ENCODE data around the gene ADAMTS8. TPM values are rescaled to one million over a fixed set of nuclear protein-coding genes. Genes with fewer than 3 reads are reported as not detected.

The ADAMTS8 gene
- total and polyA plus RNA-seq, 10 of the 15 experiments (the other 5 are each of a cell fraction or from before 2014, with no cell fraction given): not detected

- ChIA-PET POLR2A (no interaction called here), CTCF (interaction anchor here (1.1 to 8.2 kb wide), 8 partner anchors 17 to 481 kb away, joined by 3 to 295 read pairs (median 6); partner anchors contain the start of gene SNX19), SMC1A (ENCODE audit: uncharacterized antibody, unreplicated experiment) (interaction anchor here (0.6 to 9.8 kb wide), 4 partner anchors 79 to 459 kb away, joined by 3 to 177 read pairs (median 5); no protein-coding TSS in a partner anchor), RAD21 (ENCODE audit: unreplicated experiment) (interaction anchor here (1.5 to 7.3 kb wide), 4 partner anchors 223 to 425 kb away, joined by 3 to 132 read pairs (median 5); no protein-coding TSS in a partner anchor)
- in situ Hi-C loops (cut with MboI): loop anchor here (10.0 kb wide), 1 partner anchor 429 kb away; no protein-coding TSS in a partner anchor
- no peaks in the 10 kb centered on the region for H3K4me1 ChIP-seq (ENCODE audit: control insufficient read depth, insufficient read depth, low read length)
- DNase-seq (ENCODE audit: low read depth, low spot score) (no peak), FAIRE-seq (no peak), ATAC-seq (no peak)
- BruUV-seq (replicated peaks): no TSS peak
- 17% methylated on average over 4 of the region's 4 CpGs for WGBS (ENCODE audit: insufficient coverage, insufficient replicate concordance, low lambda C conversion rate, missing lambda C conversion rate)
- H4K20me1 ChIP-seq (ENCODE audit: control insufficient read depth, insufficient read depth): no peaks in the 10 kb centered on the region; the same call in 1 of the 2 replicates
- TF ChIP-seq CHD1 (IDR thresholded peaks at IDR 0.05; ENCODE audit: low read depth, low read length) (no peak), MTA2 (IDR thresholded peaks at IDR 0.05; ENCODE audit: low read depth) (no peak), EED (IDR thresholded peaks at IDR 0.05; ENCODE audit: low read depth) (no peak), EGR1 (IDR thresholded peaks at IDR 0.05; ENCODE audit: borderline replicate concordance in 1 of 2, low read depth in 2 of 2, low read length in 2 of 2) (no peak), SUPT20H (IDR thresholded peaks at IDR 0.05; ENCODE audit: borderline replicate concordance, control insufficient read depth, low read depth, low read length) (no peak), SMC3 (IDR thresholded peaks at IDR 0.05; ENCODE audit: borderline replicate concordance, low read length) (no peak), HDAC6 (IDR thresholded peaks at IDR 0.05; ENCODE audit: unreplicated experiment) (no peak), RCOR1 (conservative IDR thresholded peaks at IDR 0.05; ENCODE audit: low read depth, low read length) (no peak), ZBED1 (IDR thresholded peaks at IDR 0.05; ENCODE audit: borderline replicate concordance) (no peak), IKZF2 (IDR thresholded peaks at IDR 0.05) (no peak), KLF5 (IDR thresholded peaks at IDR 0.05; ENCODE audit: partially characterized antibody) (no peak), NFIC (IDR thresholded peaks at IDR 0.05; ENCODE audit: low read depth, low read length) (no peak), TBL1XR1 (IDR thresholded peaks at IDR 0.05; ENCODE audit: low read depth, low read length) (no peak), TAF1 (IDR thresholded peaks at IDR 0.05; ENCODE audit: borderline replicate concordance, low read depth, low read length) (no peak)
- TF ChIP-seq, protein P1, sequence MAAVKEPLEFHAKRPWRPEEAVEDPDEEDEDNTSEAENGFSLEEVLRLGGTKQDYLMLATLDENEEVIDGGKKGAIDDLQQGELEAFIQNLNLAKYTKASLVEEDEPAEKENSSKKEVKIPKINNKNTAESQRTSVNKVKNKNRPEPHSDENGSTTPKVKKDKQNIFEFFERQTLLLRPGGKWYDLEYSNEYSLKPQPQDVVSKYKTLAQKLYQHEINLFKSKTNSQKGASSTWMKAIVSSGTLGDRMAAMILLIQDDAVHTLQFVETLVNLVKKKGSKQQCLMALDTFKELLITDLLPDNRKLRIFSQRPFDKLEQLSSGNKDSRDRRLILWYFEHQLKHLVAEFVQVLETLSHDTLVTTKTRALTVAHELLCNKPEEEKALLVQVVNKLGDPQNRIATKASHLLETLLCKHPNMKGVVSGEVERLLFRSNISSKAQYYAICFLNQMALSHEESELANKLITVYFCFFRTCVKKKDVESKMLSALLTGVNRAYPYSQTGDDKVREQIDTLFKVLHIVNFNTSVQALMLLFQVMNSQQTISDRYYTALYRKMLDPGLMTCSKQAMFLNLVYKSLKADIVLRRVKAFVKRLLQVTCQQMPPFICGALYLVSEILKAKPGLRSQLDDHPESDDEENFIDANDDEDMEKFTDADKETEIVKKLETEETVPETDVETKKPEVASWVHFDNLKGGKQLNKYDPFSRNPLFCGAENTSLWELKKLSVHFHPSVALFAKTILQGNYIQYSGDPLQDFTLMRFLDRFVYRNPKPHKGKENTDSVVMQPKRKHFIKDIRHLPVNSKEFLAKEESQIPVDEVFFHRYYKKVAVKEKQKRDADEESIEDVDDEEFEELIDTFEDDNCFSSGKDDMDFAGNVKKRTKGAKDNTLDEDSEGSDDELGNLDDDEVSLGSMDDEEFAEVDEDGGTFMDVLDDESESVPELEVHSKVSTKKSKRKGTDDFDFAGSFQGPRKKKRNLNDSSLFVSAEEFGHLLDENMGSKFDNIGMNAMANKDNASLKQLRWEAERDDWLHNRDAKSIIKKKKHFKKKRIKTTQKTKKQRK (IDR thresholded peaks at IDR 0.05; ENCODE audit: low read depth, low read length): no peak
- TF ChIP-seq, protein P2, sequence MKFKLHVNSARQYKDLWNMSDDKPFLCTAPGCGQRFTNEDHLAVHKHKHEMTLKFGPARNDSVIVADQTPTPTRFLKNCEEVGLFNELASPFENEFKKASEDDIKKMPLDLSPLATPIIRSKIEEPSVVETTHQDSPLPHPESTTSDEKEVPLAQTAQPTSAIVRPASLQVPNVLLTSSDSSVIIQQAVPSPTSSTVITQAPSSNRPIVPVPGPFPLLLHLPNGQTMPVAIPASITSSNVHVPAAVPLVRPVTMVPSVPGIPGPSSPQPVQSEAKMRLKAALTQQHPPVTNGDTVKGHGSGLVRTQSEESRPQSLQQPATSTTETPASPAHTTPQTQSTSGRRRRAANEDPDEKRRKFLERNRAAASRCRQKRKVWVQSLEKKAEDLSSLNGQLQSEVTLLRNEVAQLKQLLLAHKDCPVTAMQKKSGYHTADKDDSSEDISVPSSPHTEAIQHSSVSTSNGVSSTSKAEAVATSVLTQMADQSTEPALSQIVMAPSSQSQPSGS (IDR thresholded peaks at IDR 0.05; ENCODE audit: low read length): no peak
- TF ChIP-seq, protein P3, sequence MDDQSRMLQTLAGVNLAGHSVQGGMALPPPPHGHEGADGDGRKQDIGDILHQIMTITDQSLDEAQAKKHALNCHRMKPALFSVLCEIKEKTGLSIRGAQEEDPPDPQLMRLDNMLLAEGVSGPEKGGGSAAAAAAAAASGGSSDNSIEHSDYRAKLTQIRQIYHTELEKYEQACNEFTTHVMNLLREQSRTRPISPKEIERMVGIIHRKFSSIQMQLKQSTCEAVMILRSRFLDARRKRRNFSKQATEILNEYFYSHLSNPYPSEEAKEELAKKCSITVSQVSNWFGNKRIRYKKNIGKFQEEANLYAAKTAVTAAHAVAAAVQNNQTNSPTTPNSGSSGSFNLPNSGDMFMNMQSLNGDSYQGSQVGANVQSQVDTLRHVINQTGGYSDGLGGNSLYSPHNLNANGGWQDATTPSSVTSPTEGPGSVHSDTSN (IDR thresholded peaks at IDR 0.05; ENCODE audit: insufficient replicate concordance, low read depth, low read length): no peak
- no peaks in the 10 kb centered on the region for H3K9me3 ChIP-seq (replicated peaks; ENCODE audit: control insufficient read depth, insufficient read depth, low read length)
- H3K4me3 ChIP-seq: no peak overlapping the region
- H3K36me3 ChIP-seq (ENCODE audit: control insufficient read depth in 2 of 2, insufficient read depth in 2 of 2, low read length in 1 of 2): no peaks in the 10 kb centered on the region
- H3K9ac ChIP-seq (ENCODE audit: control insufficient read depth, insufficient read depth, low read length): no peak overlapping the region
- no peak overlapping the region for H3K4me2 ChIP-seq (ENCODE audit: control insufficient read depth, insufficient read depth)
- no peak overlapping the region for H2AFZ ChIP-seq (ENCODE audit: control insufficient read depth, low read depth, low read length)
- no peaks in the 10 kb centered on the region for H3K79me2 ChIP-seq (ENCODE audit: control insufficient read depth, insufficient read depth, low read length)
- H3K27me3 ChIP-seq (replicated peaks in 1 of 2; ENCODE audit: control insufficient read depth in 2 of 2, insufficient read depth in 2 of 2, low read length in 1 of 2): peaks cover 0 to 2% of the 10 kb centered on the region in 2 experiments; a peak in 2 of 4 replicates
- intact Hi-C loops (cut with micrococcal nuclease; ENCODE audit: unreplicated experiment): loop anchor here (1.0 to 10.0 kb wide), 3 partner anchors 249 to 427 kb away; no protein-coding TSS in a partner anchor
- H3K27ac ChIP-seq (ENCODE audit: control insufficient read depth, insufficient read depth): no peak overlapping the region
Observed at GRCh38 chr11:130435671-130436070, 7.3 kb upstream of the ADAMTS8 start.
